Renal cortical epithelial cell (primary cell): ENCODE data around the gene PPIH. TPM values are rescaled to one million over a fixed set of nuclear protein-coding genes. Genes with fewer than 3 reads are reported as not detected.
"Not testable (repeated sequence)": the region's sequence is repeated elsewhere in the genome, so short reads cannot be mapped to it uniquely, and the experiment has no call there.

Experiments used
- DNase-seq: peaks from one replicate; pipeline ENCODE4 v3.0.0-alpha.2; 2011; ENCODE audit warnings: low read depth
- total RNA-seq: library from RNA; depleted of rRNA; stranded (reverse); fragments of >200 nt; gene quantifications from 2 replicates; pipeline ENCODE4 v1.2.3, GENCODE V29; 2014

The PPIH gene
- total RNA-seq, 1 donor from 2014 or later, result 18.9 TPM

DNA sequence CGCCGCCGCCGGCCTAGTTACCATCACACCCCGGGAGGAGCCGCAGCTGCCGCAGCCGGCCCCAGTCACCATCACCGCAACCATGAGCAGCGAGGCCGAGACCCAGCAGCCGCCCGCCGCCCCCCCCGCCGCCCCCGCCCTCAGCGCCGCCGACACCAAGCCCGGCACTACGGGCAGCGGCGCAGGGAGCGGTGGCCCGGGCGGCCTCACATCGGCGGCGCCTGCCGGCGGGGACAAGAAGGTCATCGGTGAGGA lies 24.2 kb downstream of the PPIH start:
- DNase-seq, result not testable (repeated sequence)

DNA sequence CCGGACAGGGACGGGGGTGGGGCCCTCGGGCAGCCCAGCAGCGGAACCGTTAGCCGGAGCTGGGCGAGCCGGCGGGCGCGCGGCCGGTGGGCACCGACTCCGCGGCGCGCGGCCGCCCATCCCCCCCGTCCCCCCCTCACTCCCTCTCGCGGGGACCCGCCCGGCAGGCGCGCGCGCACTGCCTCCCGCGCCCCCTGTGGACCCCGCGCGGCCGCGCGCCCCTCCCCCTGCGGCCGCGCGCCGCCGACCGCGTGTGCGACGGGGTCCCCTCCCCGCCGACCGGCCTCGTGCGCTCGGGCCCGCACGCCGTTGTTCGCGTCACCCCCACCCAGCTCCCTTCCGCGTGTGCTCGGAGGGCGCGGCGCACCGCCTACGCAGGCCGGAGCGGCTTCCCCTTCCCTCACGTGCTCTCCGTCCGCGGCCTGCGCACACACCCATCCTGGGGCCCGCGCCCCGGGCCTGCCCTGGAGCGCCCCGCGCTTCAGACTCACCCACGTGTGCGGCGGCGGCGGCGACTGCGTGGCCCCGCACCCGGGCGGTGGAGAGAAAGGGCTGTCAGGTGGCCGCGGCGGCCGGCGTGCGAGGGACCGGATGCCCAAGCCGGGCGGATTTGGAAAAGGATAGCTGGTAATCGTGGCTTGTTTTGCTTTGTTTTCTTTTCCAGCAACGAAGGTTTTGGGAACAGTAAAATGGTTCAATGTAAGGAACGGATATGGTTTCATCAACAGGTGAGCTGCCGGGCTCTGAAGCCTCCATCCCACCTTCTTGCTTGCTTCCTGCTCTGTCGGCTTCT lies 24.7 kb downstream of the PPIH start:
- DNase-seq, result no peak

DNA sequence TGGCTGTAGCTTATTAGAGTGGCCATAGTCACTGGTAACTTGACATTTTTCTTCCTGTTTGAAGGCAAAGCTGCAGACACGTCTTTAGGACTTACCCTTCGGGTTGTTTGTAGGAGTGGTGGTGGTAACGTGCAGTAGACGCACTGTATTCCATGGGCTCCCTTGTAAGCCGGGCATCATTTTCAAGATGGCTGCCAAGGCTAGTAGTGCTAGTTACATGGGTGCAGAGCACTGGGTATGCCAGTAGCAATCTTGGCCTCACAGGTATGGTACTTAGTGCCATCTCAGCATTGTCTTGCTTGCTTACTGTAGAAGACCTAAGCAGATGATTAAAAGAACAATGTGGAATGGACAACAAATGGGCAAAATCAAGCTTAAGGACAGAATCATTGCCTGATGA lies 25.9 kb downstream of the PPIH start:
- no peak for DNase-seq

DNA sequence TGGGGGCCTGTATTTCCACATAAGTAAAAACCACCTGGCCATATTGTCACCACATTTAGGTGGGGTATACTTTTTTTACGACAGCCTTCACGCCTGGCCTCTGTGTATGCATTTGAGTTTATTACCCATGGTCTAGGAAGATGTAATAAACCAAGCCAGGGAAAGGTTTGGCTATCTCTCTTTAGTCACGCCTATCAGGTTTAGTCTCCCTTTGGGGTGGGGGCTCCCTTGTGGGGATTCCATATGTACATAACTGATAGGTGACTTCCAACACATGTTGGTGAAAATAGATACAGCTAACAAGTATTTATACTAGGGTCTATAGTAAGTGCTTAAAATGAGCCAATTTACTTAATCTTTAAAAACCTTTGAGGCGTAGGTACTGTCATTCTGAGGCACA lies 28.2 kb downstream of the PPIH start:
- no peak for DNase-seq

GRCh38 chr1:42689912-42690311 lies 31.7 kb downstream of the PPIH start:
- DNase-seq, result no peak

GRCh38 chr1:42690477-42691156 lies 32.4 kb downstream of the PPIH start:
- DNase-seq, result no peak

- DNase-seq, result no peak
These were observed 32.9 kb downstream of the PPIH start for GRCh38 chr1:42691157-42691498.

- no peak for DNase-seq
These were observed 34.2 kb downstream of the PPIH start for GRCh38 chr1:42692461-42692860.

- peak; percentile 59 for DNase-seq
These were observed 34.7 kb downstream of the PPIH start for GRCh38 chr1:42692911-42693310.

DNA sequence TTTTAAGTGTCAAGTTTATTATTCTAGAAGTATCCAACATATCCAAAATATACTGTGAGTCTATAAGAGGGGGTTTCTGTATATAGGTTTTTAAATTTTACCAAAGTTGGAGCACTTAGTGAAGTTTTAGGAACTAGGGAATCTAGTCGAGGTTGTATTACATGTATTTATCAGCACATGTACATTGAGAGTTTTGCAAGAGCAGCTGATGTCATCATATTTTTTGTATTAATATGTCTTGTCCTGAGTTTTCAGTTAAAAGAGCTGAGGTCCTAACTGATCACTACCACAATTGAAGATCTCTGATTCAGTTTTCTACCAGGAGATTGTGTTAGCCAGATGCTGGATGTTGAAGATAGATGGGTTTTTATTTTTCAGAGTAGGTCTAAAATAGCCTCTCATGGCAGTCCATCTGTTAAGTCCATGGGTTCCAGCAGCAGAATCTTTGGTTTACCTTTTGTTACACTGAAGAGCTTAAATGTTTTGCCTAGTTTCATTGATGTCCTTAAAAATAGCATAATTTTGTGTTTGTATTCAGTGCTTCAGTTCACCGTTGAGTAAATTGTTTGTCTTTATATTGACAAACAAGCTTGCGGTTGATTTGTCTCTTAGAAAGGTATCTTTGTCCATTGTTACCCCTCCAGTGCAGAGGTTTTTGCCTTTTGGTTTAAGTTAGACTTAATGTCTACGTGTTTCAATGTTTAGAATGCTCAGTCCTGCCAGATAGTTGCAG lies 40.0 kb downstream of the PPIH start:
- no peak for DNase-seq

- peak; percentile 23 for DNase-seq
These were observed 41.8 kb downstream of the PPIH start for GRCh38 chr1:42700006-42700405.

DNA sequence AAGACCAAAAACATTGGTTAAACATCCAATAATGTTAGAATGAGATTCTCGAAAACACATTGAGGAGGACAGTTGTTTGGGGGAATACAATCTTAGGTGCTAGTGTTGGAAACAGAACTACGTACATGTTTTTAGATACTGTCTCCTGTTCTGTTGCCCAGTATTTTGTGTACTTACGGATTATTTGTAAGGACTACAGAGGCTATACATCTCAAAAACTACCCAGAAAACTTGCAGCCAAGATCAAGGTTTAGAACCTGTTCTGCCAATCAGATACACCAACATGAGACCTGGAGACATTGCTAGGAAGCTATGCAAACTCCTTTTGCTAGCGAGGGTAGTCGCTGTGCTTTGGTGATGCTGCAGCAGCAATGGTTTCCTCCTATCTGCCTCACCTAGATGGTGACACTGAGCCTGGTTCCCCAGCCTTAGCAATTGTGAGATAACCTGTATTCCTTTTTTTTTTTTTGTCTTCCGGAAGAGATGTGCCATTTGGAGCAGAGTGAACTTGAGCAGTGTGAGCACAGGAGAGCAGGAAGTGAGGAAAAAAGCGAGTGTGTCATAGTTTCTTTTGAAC lies 45.8 kb downstream of the PPIH start:
- DNase-seq, result no peak

GRCh38 chr1:42712808-42713207 lies 54.6 kb downstream of the PPIH start:
- DNase-seq, result not testable (repeated sequence)

DNA sequence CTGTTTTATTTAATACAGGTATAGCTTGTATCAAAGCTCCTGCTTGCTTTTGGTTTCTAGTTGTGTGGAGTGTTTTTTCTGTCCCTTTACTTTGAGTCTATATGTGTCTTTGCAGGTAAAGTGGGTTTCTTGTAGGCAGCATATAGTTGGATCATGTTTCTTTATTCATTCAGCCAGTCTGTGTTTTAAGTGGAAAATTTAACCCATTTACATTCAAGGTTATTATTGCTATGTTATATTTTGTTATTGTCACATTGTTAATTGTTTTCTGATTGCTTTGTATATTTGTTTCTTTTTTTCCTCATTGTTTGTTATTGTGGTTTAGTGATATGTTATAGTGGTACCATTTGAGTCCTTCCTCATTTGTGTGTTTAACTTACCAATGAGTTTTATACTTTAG lies 55.1 kb downstream of the PPIH start:
- no peak for DNase-seq

- DNase-seq, result not testable (repeated sequence)
These were observed 56.2 kb downstream of the PPIH start for GRCh38 chr1:42714441-42714840.

- DNase-seq, result peak; percentile 63
These were observed 62.6 kb downstream of the PPIH start for GRCh38 chr1:42720868-42721267.

DNA sequence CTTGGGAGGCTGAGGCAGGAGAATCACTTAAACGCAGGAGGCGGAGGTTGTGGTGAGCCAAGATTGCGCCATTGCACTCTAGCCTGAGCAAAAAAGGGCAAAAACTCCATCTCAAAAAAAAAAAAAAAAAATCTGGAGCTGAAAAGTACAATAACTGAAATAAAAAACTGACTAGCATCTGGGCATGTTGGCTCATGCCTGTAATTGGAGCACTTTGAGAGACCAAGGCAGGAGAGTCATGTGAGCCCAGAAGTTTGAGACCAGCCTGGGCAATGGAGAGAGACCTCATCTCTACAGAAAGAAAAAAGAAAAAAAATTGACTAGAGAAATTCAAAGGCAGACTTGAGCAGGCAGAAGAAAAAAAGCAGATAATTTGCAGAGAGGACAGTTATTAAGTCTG lies 63.7 kb downstream of the PPIH start:
- DNase-seq, result no peak

- DNase-seq, result not testable (repeated sequence)
These were observed 64.2 kb downstream of the PPIH start for GRCh38 chr1:42722403-42722802.

DNA sequence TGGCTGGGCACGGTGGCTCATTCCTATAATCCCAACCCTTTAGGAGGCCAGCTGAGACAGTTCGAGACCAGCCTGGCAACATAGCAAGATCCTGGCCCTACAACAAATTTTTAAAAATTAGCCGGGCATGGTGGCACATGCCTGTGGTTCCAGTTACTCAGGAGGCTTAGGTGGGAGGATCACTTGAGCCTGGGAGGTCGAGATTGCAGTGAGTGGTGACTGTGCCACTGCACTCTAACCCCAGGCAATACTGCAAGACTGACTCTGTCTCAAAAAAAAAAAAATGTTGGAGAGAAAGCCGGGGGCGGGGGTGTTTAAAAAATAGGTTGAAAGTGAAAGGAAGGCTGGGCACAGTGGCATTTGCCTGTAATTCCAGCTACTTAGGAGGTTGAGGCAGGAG lies 65.3 kb downstream of the PPIH start:
- peak; percentile 27 for DNase-seq

GRCh38 chr1:42725820-42726219 lies 67.6 kb downstream of the PPIH start:
- not testable (repeated sequence) for DNase-seq
